Muscle of leg (tissue), 16 donors: ENCODE measurements around the gene SLC5A8. TPM values are rescaled to one million over a fixed set of nuclear protein-coding genes. Genes with fewer than 3 reads are reported as not detected.

ENCODE experiments used
- DNase-seq: peaks from one replicate; pipeline ENCODE4 v3.0.0; 2013
- H3K27ac ChIP-seq: one replicate; pipeline ENCODE4 v1.5.1; 2013; ENCODE audit warnings: mild to moderate bottlenecking, low read length, control low read depth
- H3K27me3 ChIP-seq: one replicate; pipeline ENCODE4 v1.6.1; 2013; ENCODE audit warnings: low read length; ENCODE audit not compliant: control insufficient read depth, insufficient read depth
- H3K36me3 ChIP-seq: one replicate; pipeline ENCODE4 v1.6.1; 2013; ENCODE audit warnings: low read length; ENCODE audit not compliant: control insufficient read depth, insufficient read depth
- H3K4me1 ChIP-seq: one replicate; pipeline ENCODE4 v1.6.1; 2013; ENCODE audit warnings: low read length; ENCODE audit not compliant: control insufficient read depth, insufficient read depth
- H3K4me3 ChIP-seq: one replicate; pipeline ENCODE4 v1.5.1; 2013; ENCODE audit warnings: low read length, control low read depth
- H3K9me3 ChIP-seq: replicated peaks from 2 replicates; pipeline ENCODE4 v1.6.1; 2013; ENCODE audit warnings: low read depth, low read length; ENCODE audit not compliant: control insufficient read depth
- WGBS: methylation state at CpG from one replicate; pipeline ENCODE4 v1.1.5; 2013; ENCODE audit warnings: missing lambda C conversion rate; ENCODE audit not compliant: insufficient coverage; 5-methylcytosine and 5-hydroxymethylcytosine counted together
- long read RNA-seq, 11 donors: transcript quantifications; one replicate each; lab custom pipeline, GENCODE V29; 2026
- polyA plus RNA-seq, 8 donors: library from polyadenylated mRNA; unstranded; fragments of 120-200 nt; gene quantifications; one replicate each; pipeline versions ENCODE4 v1.2.1 to v1.2.3, GENCODE V29; 2013; ENCODE audit warnings: inconsistent platforms in 1 of 8, low replicate concordance in 1 of 8; ENCODE audit not compliant: insufficient read length in 8 of 8, insufficient read depth in 1 of 8
- total RNA-seq: library from RNA; stranded (reverse); fragments of 120-200 nt; gene quantifications from one replicate; pipeline ENCODE4 v1.2.4, GENCODE V29; 2013

Gene SLC5A8, protein sequence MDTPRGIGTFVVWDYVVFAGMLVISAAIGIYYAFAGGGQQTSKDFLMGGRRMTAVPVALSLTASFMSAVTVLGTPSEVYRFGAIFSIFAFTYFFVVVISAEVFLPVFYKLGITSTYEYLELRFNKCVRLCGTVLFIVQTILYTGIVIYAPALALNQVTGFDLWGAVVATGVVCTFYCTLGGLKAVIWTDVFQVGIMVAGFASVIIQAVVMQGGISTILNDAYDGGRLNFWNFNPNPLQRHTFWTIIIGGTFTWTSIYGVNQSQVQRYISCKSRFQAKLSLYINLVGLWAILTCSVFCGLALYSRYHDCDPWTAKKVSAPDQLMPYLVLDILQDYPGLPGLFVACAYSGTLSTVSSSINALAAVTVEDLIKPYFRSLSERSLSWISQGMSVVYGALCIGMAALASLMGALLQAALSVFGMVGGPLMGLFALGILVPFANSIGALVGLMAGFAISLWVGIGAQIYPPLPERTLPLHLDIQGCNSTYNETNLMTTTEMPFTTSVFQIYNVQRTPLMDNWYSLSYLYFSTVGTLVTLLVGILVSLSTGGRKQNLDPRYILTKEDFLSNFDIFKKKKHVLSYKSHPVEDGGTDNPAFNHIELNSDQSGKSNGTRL
- total RNA-seq (0.04 TPM), polyA plus RNA-seq (under 1 TPM in 2 of 8 donors, not detected in 6; 0.02 to 0.05 TPM)
- long read RNA-seq, donor 1: 0 reads
- long read RNA-seq, donor 2: 0 reads
- long read RNA-seq, donor 3: 0 reads
- long read RNA-seq, donor 4: 0 reads
- long read RNA-seq, donor 5: 0 reads
- long read RNA-seq, donor 6: 0 reads
- long read RNA-seq, donor 7: 0 reads
- long read RNA-seq, donor 8: 0 reads
- long read RNA-seq, donor 9: 0 reads
- long read RNA-seq, donor 10: 0 reads
- long read RNA-seq, donor 11: 0 reads

DNA sequence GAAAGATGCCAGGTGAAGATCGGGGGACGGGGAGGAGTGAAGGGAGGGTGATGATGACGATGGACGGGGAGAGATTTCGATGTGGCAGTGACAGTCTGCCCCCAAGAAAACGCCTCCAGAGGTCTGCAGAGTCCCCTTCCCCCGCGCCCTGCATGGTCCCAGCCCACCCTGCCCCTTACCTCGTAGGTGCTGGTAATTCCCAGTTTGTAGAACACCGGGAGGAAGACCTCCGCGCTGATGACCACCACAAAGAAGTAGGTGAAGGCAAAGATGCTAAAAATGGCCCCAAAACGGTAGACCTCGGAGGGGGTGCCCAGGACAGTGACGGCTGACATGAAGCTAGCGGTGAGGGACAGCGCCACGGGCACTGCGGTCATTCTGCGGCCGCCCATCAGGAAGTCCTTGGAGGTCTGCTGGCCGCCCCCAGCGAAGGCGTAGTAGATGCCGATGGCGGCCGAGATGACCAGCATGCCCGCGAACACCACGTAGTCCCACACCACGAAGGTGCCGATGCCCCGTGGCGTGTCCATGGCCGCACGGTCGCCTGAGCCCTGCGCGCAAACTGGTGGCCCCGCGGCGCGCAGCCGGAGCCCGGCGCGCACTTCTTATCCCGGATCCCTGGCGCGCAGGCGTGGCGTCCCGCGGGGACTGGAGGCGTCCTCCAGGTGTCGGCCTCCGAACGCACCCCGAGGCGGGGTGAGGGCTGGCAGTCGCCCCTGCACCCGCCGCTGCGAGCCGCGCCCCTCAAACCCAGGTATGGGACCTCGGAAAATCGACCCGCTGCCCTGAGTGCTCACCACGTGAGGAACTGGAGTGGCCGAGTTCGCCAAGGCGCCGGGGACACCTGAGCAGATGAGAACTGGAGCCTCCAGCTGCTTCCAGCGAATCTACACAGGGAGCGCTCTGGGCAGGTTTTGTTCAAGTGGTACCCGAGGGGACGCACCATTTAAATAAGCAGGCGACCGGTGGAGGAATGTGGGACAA lies at the start of gene SLC5A8:
TSS of gene SLC5A8 (minus strand) at position 920 of the 984 bp plus-strand sequence. CDS start at position 530, 390 bp downstream.
- H3K36me3 ChIP-seq: no peaks in the 10 kb centered on the region
- H3K4me3 ChIP-seq: no peak within 1 kb of the TSS
- 1% methylated on average over 74 of the region's 80 CpGs for WGBS
- H3K27ac ChIP-seq: no peak within 1 kb of the TSS
- H3K9me3 ChIP-seq: no peaks in the 10 kb centered on the region
- H3K4me1 ChIP-seq: no peaks in the 10 kb centered on the region
- peaks cover 13% of the 10 kb centered on the region for H3K27me3 ChIP-seq
- DNase-seq: no peak

DNA sequence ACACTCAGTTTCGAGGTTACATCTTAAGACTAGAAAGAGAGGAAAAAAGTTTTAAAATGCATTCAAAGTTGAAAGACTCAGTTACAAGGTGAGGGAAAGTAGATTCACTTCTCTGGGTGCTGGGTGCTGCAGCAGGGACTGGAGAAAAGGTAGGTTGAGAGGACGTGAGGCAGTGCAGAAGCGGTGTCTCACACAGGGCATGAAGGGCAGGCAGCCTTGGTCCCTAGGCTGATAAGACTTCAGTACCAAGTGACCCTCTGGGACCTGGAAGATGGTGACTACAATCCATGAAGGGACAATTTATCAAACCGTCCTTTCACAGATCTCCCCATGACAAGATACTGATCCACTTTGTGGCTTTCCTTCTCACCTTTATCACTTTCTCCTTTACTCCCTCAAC lies 47.3 kb upstream of the SLC5A8 start:
- Histone ChIP-seq H3K4me3 (no peak overlapping the region), H3K27me3 (no peaks in the 10 kb centered on the region), H3K9me3 (peaks cover 5% of the 10 kb centered on the region), H3K36me3 (no peaks in the 10 kb centered on the region), H3K27ac (no peak overlapping the region), H3K4me1 (no peaks in the 10 kb centered on the region)
- DNase-seq: no peak
- WGBS: 86% methylated on average over 2 of the region's 4 CpGs

DNA sequence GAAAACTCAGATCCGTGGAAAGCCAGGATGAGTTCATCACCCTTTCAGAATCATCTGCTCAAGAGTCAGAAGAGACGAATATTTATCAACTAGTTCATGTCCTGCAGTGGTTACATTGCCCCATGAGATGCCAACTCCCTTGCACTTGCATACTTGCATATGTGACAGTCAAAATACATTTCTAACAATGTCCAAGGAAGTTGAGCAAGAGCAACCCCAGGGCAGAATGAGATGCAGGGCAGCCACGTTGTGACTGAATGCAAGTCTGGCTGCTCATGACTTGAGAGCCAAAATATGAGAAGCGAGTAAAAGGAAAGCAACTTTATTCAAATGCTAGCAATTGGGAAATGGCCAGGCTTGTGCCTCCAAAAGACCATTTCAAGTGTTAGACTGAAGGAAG lies 46.2 kb upstream of the SLC5A8 start:
- 48% methylated on average over 4 of the region's 4 CpGs for WGBS
- Histone ChIP-seq H3K4me3 (no peak overlapping the region), H3K9me3 (peaks cover 5% of the 10 kb centered on the region), H3K36me3 (no peaks in the 10 kb centered on the region), H3K27me3 (no peaks in the 10 kb centered on the region), H3K4me1 (no peaks in the 10 kb centered on the region), H3K27ac (no peak overlapping the region)
- DNase-seq: no peak

DNA sequence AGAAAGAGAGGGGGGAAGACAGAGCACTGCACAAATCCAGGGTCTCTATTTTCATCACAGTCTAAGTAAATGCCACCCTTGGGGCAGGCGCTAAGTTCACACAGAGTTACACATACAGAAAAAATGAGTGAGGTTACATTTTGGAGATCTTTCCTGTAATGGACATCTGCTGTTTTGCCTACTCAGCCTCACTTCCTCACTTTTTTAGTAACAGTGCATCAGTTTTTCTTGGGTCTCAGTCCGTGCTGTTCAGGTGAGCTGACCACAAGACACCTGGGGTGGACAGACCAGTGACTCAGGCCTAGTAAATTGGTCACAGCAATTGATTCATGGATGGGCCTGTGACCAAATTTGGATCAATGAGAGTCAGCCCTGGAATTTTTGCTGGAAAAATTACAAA lies 33.6 kb upstream of the SLC5A8 start:
- 56% methylated on average over 1 of the region's 2 CpGs for WGBS
- DNase-seq: no peak
- no peak overlapping the region for H3K4me3 ChIP-seq
- H3K36me3 ChIP-seq: no peaks in the 10 kb centered on the region
- H3K27me3 ChIP-seq: no peaks in the 10 kb centered on the region
- peaks cover 2% of the 10 kb centered on the region for H3K9me3 ChIP-seq
- H3K4me1 ChIP-seq: no peaks in the 10 kb centered on the region
- H3K27ac ChIP-seq: no peak overlapping the region

DNA sequence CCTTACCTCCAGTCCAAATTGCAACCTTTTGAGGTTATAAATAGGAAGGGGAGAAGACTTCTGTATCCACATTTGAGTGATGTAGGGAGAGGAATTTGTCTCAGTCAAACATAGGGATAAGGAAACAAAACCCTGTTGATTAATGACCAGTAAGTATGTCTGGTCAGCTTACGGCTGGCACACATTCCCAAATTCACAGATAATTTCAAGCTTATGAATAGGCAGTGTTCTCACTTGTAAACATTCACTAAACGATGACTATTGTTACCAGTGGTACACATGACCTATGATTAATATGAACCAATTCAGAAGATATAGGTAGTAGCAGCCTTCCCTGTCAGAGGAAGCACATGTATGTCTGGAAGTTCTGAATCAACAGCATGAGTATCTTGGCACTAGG lies 33.0 kb upstream of the SLC5A8 start:
- H3K9me3 ChIP-seq: peaks cover 2% of the 10 kb centered on the region
- no peak overlapping the region for H3K27ac ChIP-seq
- H3K4me3 ChIP-seq: no peak overlapping the region
- H3K36me3 ChIP-seq: no peaks in the 10 kb centered on the region
- WGBS: no CpG with 5 or more reads among the region's 2 CpGs
- DNase-seq: no peak
- H3K4me1 ChIP-seq: no peaks in the 10 kb centered on the region
- H3K27me3 ChIP-seq: no peaks in the 10 kb centered on the region

DNA sequence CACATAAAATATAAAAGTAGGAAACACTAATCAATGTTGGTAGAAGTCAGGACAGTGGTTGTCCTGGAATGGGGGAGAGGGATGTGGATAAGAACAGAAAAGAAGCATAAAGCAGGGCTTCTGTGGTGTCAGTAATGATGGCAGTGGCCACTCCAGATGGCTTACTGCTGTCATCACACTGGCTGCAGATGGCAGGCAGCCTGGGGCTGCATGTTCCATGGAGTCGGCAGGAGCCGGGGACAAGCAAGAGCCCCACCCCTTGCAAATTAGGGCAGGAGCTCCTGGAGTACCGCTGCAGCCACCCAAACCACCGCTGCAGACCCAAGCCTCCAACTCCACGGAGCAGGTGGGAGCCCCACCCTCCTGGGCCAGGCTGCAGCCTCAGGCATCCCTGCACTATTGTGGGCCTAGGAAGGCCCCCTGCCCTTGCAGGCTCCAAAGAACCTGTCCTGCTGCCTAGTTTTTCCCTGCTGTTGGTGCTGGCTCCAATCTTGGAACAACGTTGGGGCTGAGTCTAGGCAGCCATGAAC lies 28.8 kb upstream of the SLC5A8 start:
- Histone ChIP-seq H3K27ac (no peak overlapping the region), H3K4me1 (no peaks in the 10 kb centered on the region), H3K27me3 (no peaks in the 10 kb centered on the region), H3K9me3 (peaks cover 2% of the 10 kb centered on the region), H3K4me3 (no peak overlapping the region), H3K36me3 (no peaks in the 10 kb centered on the region)
- no peak for DNase-seq
- WGBS: 58% methylated on average over 5 of the region's 6 CpGs

DNA sequence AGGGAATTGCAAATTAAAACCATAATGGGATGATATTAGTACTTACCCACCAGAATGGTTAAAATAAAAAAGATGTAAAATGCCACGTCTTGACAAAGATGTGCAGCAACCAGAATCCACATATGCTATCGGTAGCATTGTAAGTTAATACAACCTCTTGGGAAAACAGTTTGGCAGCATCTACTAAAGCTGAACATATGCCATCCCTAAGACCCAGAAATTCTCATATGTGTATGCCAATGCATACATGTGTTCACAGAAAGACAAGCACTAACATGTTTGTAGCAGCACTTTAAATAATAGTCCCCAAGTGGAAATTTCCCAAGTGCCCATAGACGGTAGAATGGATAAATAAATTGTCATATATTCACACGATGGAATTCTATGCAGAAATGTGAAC lies 28.3 kb upstream of the SLC5A8 start:
- H3K9me3 ChIP-seq: peaks cover 2% of the 10 kb centered on the region
- H3K4me3 ChIP-seq: no peak overlapping the region
- no peaks in the 10 kb centered on the region for H3K4me1 ChIP-seq
- WGBS: no CpG with 5 or more reads among the region's 4 CpGs
- DNase-seq: no peak
- no peak overlapping the region for H3K27ac ChIP-seq
- no peaks in the 10 kb centered on the region for H3K36me3 ChIP-seq
- H3K27me3 ChIP-seq: no peaks in the 10 kb centered on the region

DNA sequence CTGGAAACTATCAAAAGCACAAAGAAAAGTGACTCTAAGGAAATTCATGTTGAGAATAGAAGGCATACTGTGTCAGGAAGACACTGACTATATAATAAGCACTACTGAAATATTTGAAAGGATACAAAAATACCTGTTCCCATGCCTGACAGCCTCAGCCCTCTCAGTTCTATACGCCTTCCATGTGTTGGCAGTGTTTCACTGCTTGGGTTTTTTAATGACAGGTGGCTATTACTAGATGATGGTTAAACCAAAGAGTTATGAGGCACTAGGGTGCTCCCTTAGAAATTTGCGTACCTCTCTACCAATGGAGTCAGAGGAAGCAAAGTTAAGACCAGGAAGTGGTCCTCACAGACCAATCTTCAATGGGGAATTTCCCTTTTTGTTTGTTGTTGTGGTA lies 25.6 kb upstream of the SLC5A8 start:
- H3K36me3 ChIP-seq: no peaks in the 10 kb centered on the region
- no peak overlapping the region for H3K4me3 ChIP-seq
- no peaks in the 10 kb centered on the region for H3K4me1 ChIP-seq
- H3K9me3 ChIP-seq: no peaks in the 10 kb centered on the region
- H3K27ac ChIP-seq: no peak overlapping the region
- H3K27me3 ChIP-seq: no peaks in the 10 kb centered on the region
- DNase-seq: no peak
- no CpG with 5 or more reads among the region's 2 CpGs for WGBS

DNA sequence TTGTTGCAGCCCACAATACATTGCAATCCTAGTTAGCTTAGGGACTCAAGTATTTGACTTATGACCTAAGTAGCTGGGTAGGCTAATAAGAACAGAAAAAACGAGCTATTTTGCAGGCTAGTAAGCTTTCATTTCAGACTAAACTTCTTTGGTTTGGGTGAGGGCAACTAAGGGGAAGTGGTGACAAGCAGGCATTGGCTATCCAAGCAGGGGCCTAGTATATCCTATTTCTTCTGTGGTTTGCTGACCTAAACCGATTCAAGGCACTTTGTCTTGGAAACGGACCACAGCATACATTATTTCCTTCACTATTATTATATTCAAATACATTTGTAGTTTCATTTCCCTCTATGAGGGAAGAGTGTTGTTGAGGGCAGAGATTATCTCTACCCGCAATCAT lies 21.6 kb upstream of the SLC5A8 start:
- no peaks in the 10 kb centered on the region for H3K4me1 ChIP-seq
- H3K27me3 ChIP-seq: no peaks in the 10 kb centered on the region
- H3K36me3 ChIP-seq: no peaks in the 10 kb centered on the region
- peak; percentile 37 for DNase-seq
- H3K4me3 ChIP-seq: no peak overlapping the region
- no peak overlapping the region for H3K27ac ChIP-seq
- no peaks in the 10 kb centered on the region for H3K9me3 ChIP-seq
- 17% methylated on average over 1 of the region's 4 CpGs for WGBS
